Natural killer cell (primary cell): ENCODE results near the gene EZR. TPM values are rescaled to one million over a fixed set of nuclear protein-coding genes. Genes with fewer than 3 reads are reported as not detected.

Experiments
- ATAC-seq, 3 donors: fragments of 150-1000 bp in 2 of 3; fragments of 200-7000 bp in 1 of 3; cut with Tn5 transposase; 1 replicate in 1 of 3; 2 replicates in 2 of 3; pipeline ENCODE4 v1.10.0; 2021; ENCODE audit warnings: mild to moderate bottlenecking in 2 of 3, moderate library complexity in 2 of 3
- DNase-seq, 2 donors: peaks; one replicate each; pipeline versions ENCODE4 v3.0.0 to v3.0.0-alpha.2; 2013 to 2021; ENCODE audit warnings: mixed read lengths in 1 of 2
- H3K27ac ChIP-seq: one replicate; pipeline ENCODE4 v1.5.1; 2013; ENCODE audit warnings: mild to moderate bottlenecking, low read length
- H3K27me3 ChIP-seq: one replicate; pipeline ENCODE4 v1.6.1; 2013; ENCODE audit warnings: low read length; ENCODE audit not compliant: control insufficient read depth, insufficient read depth
- H3K36me3 ChIP-seq: one replicate; pipeline ENCODE4 v1.6.1; 2013; ENCODE audit warnings: low read length; ENCODE audit not compliant: control insufficient read depth, insufficient read depth
- H3K4me1 ChIP-seq: one replicate; pipeline ENCODE4 v1.6.1; 2013; ENCODE audit warnings: low read length; ENCODE audit not compliant: control insufficient read depth, insufficient read depth
- H3K4me3 ChIP-seq: one replicate; pipeline ENCODE4 v1.5.1; 2013; ENCODE audit warnings: low read length
- H3K9me3 ChIP-seq: one replicate; pipeline ENCODE4 v1.6.1; 2013; ENCODE audit warnings: low read length; ENCODE audit not compliant: control insufficient read depth, insufficient read depth
- H3K27ac Mint-ChIP-seq, 2 donors: one replicate each; pipeline ENCODE4 v1.8.0; 2022; ENCODE audit warnings: mild to moderate bottlenecking in 2 of 2, mixed read lengths in 2 of 2, moderate library complexity in 1 of 2
- H3K27me3 Mint-ChIP-seq, 2 donors: one replicate each; pipeline ENCODE4 v1.8.0; 2022; ENCODE audit warnings: low read depth in 2 of 2, mixed read lengths in 2 of 2
- H3K36me3 Mint-ChIP-seq: one replicate; pipeline ENCODE4 v1.8.0; 2022; ENCODE audit warnings: mixed read lengths
- H3K4me1 Mint-ChIP-seq, 2 donors: one replicate each; pipeline ENCODE4 v1.8.0; 2022; ENCODE audit warnings: mixed read lengths in 2 of 2
- H3K4me3 Mint-ChIP-seq: one replicate; pipeline ENCODE4 v1.8.0; 2022; ENCODE audit warnings: mild to moderate bottlenecking, moderate library complexity, mixed read lengths
- H3K9me3 Mint-ChIP-seq, 2 donors: one replicate each; pipeline ENCODE4 v1.8.0; 2022; ENCODE audit warnings: mixed read lengths in 2 of 2
- CTCF ChIP-seq: fragments of 200-600 bp; IDR thresholded peaks from one replicate; pipeline ENCODE4 v1.8.0; 2022; ENCODE audit warnings: antibody characterized with exemption
- WGBS: methylation state at CpG from one replicate; pipeline ENCODE4 v1.1.7; 2013; ENCODE audit warnings: missing lambda C conversion rate; ENCODE audit not compliant: insufficient coverage; 5-methylcytosine and 5-hydroxymethylcytosine counted together
- intact Hi-C: fragments of 100-400 bp; cut with micrococcal nuclease; formaldehyde crosslinking; loops from one replicate; pipeline ENCODE4 v1.14.2; 2022
- total RNA-seq, 4 donors: library from RNA; stranded (reverse); fragments of 120-200 nt in 1 of 4; gene quantifications; one replicate each; pipeline versions ENCODE4 v1.2.3 to v1.2.4, GENCODE V29; 2013 to 2022

Gene EZR
- total RNA-seq, 3 donors from 2014 or later (not counting 1 experiment from before 2014, with no cell fraction given): 119 to 157 (median 133) TPM

GRCh38 chr6:158808941-158809678 lies 10.1 kb downstream of the EZR start:
- Histone ChIP-seq H3K27me3 (no peaks in the 10 kb centered on the region), H3K36me3 (peaks cover 21% of the 10 kb centered on the region), H3K27ac (peak overlapping the region; percentile 66), H3K4me1 (peaks cover 64% of the 10 kb centered on the region), H3K4me3 (no peak overlapping the region), H3K9me3 (no peaks in the 10 kb centered on the region)
- DNase-seq (peak in 1 of 2 donors; percentile 67), ATAC-seq (peak in 1 of 3 donors; percentile 36)
- intact Hi-C loops: no loop called here
- Mint-ChIP-seq H3K27me3 (no peaks in the 10 kb centered on the region), H3K4me1 (peaks cover 86 to 90% of the 10 kb centered on the region in 2 donors), H3K27ac (no peak overlapping the region), H3K36me3 (no peaks in the 10 kb centered on the region), H3K4me3 (peak overlapping the region; percentile 35), H3K9me3 (no peaks in the 10 kb centered on the region)
- 55% methylated on average over 8 of the region's 8 CpGs for WGBS
- TF ChIP-seq CTCF: no peak

- TF ChIP-seq CTCF: no peak
- no peaks in the 10 kb centered on the region for H3K27me3 Mint-ChIP-seq
- H3K36me3 ChIP-seq: peaks cover 16% of the 10 kb centered on the region
- no peaks in the 10 kb centered on the region for H3K27me3 ChIP-seq
- no peaks in the 10 kb centered on the region for H3K9me3 ChIP-seq
- peaks cover 62% of the 10 kb centered on the region for H3K4me1 ChIP-seq
- no peaks in the 10 kb centered on the region for H3K36me3 Mint-ChIP-seq
- DNase-seq: no peak
- H3K27ac ChIP-seq: peak overlapping the region; percentile 66
- H3K4me3 ChIP-seq: no peak overlapping the region
- no peak overlapping the region for H3K27ac Mint-ChIP-seq
- H3K9me3 Mint-ChIP-seq: no peaks in the 10 kb centered on the region
- no peak for ATAC-seq
- intact Hi-C loops: no loop called here
- 92% methylated on average over 5 of the region's 6 CpGs for whole genome bisulfite sequencing
- H3K4me1 Mint-ChIP-seq: peaks cover 86 to 90% of the 10 kb centered on the region in 2 donors
- no peak overlapping the region for H3K4me3 Mint-ChIP-seq
Observed at GRCh38 chr6:158808442-158808833, 10.7 kb downstream of the EZR start.

GRCh38 chr6:158807515-158808441 lies 11.4 kb downstream of the EZR start:
- Mint-ChIP-seq H3K27me3 (no peaks in the 10 kb centered on the region), H3K27ac (peak overlapping the region; percentile 63 to 80), H3K9me3 (no peaks in the 10 kb centered on the region), H3K36me3 (no peaks in the 10 kb centered on the region), H3K4me3 (peak overlapping the region; percentile 29), H3K4me1 (peaks cover 85 to 88% of the 10 kb centered on the region in 2 donors)
- Histone ChIP-seq H3K27me3 (no peaks in the 10 kb centered on the region), H3K9me3 (no peaks in the 10 kb centered on the region), H3K4me1 (peaks cover 58% of the 10 kb centered on the region), H3K27ac (peak overlapping the region; percentile 66), H3K4me3 (no peak overlapping the region), H3K36me3 (peaks cover 14% of the 10 kb centered on the region)
- no peak for TF ChIP-seq CTCF
- intact Hi-C loops: no loop called here
- no peak for DNase-seq
- WGBS: 44% methylated on average over 7 of the region's 8 CpGs
- ATAC-seq: peak; percentile 50 to 56 (median 53)
